Activated CD8-positive, alpha-beta memory T cell treated with anti-CD3 and anti-CD28 coated beads, Interleukin-2, amount 50 U/mL, for 48 hours (primary cell): ENCODE data around the gene LAMA5.
"Not testable (repeated sequence)": the region's sequence is repeated elsewhere in the genome, so short reads cannot be mapped to it uniquely, and the experiment has no call there.

ENCODE experiments used
- DNase-seq: peaks from one replicate; pipeline ENCODE4 v3.0.0-alpha.2; 2020

Gene LAMA5

DNA sequence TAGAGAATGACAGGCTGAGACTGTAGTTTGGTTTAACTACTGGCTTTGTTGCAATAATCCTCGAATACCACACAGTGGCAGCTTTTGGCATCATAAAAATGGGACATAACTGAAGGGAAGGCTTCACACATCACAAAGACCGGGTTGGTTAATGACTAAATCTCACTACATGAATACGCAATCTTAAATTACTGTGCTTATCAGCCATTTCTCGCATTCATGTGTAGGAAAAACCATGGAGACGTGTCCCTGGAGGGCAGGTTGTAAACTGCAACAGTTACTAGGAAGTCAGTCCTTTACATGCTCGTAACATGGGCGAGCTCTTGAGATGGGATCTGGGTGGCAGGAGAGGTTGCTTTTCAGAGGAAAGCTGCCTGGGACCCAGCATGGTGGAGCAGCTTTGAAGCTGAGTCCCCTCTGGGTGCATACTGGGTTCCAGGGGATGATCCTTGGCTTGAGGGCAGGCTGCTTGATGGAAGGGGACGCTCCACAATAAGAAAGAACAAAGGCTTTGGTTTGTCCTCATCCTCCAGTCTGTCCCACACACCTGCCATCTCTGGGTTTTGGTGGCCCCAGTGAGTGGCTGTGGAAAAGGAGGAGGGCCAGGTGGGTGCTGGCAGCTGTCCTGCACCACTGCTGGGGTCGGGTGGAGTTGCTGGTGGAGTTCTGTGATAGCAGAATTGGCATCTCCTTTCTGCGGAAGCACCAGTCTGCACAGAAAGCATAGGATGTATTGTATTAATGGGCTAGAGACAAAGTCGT, 21.9 kb upstream of the LAMA5 start:
- DNase-seq, result no peak

DNA sequence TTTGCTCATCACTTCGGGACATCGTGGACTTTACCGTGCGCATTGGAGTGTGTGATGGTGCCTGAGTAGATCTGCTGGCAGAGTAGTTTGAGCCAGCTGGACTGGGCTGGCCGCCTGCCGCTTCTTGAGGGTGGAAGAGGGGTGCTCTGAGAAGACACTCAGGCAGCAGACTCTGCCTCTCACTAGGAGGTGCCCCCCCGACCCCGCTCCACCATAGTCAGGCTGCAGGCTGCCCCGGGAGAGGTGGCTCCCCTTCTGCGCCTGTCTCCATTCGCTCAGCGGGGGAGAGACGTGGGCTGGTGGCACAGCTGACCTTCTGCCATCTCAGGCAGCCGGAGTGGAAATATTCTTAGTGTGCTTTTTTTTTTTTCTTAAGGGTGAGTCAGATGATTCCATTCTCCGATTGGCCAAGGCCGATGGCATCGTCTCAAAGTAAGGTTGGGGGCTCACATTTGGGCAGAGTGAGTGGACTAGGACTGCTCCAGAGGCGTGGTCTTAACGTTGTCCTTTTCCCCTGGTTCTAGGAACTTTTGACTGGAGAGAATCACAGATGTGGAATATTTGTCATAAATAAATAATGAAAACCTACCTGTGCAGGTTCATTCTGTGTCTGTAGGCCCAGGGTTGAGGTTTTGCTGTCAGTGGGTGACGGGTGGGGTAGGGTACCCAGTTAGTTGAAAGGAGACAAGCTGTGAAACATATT, 21.0 kb upstream of the LAMA5 start:
- no peak for DNase-seq

DNA sequence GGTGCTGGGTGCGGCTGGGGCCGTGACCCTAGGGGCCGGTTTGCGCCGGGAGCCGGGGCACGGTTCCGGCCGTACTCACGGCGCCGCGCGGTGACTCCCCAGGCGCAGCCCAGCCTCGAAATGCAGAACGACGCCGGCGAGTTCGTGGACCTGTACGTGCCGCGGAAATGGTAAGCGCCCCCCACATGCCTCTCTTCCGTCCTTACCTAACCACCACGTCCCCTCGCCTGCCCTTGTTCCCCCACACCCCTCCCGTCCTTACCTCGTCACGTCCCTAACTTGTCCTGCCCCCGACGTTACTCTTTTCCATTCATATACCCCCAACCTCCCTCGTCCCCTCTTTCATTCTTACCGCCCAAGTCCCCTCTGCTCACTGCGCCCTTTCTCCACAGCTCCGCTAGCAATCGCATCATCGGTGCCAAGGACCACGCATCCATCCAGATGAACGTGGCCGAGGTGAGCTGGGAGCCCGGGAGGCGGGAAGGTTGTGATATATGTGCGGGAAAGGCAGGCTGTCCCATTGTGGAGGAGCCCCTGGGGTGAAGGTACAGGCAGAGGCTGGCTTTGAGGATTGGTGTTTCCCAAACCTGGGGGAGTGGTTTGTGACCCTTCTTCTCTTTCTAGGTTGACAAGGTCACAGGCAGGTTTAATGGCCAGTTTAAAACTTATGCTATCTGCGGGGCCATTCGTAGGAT, 20.3 kb upstream of the LAMA5 start:
- DNase-seq, result no peak

DNA sequence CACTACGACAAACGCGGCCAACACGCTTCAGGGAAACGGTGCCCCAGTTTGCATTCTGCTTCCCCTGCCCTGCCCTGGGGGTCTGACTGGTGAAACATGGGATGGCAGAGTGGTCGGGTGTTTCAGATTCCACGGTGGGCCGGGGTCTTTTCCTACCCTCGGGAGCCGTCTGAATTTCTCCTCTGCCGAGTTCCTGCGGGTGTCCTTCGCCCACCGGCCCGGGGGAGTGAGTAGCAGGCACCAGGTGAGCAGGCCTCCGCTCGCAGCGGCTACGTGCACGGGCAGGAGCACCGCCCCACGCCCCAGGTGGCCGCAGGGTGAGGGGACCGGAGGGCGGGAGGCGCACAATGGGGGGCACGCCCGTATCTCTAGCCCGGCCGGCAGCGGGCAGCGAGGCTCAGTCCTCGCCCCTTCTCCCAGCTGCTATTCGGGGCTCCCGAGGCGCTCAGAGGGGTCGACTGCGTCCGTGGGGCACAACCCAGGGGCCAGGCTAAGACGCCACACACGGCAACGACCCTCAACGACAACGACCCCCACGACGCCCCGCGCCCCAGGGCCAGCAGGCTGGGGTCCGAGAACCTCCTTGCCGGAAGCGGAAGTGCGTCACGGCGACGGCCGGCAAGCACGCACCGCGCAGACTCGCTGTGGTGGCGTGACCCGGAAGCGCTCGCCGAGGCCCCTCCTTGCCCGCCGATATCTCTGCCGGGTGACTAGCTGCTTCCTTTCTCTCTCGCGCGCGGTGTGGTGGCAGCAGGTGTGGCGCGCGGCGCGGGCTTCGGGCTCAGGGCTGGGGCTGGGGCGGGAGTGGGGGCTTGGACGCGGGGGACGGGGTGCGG, 19.5 kb upstream of the LAMA5 start, which contains the start of gene RPS21:
Gene RPS21 (plus strand): TSS at position 721 of the 836 bp plus-strand sequence. CDS start 236 bp downstream, outside the sequence.
- peak; percentile 96 for DNase-seq

DNA sequence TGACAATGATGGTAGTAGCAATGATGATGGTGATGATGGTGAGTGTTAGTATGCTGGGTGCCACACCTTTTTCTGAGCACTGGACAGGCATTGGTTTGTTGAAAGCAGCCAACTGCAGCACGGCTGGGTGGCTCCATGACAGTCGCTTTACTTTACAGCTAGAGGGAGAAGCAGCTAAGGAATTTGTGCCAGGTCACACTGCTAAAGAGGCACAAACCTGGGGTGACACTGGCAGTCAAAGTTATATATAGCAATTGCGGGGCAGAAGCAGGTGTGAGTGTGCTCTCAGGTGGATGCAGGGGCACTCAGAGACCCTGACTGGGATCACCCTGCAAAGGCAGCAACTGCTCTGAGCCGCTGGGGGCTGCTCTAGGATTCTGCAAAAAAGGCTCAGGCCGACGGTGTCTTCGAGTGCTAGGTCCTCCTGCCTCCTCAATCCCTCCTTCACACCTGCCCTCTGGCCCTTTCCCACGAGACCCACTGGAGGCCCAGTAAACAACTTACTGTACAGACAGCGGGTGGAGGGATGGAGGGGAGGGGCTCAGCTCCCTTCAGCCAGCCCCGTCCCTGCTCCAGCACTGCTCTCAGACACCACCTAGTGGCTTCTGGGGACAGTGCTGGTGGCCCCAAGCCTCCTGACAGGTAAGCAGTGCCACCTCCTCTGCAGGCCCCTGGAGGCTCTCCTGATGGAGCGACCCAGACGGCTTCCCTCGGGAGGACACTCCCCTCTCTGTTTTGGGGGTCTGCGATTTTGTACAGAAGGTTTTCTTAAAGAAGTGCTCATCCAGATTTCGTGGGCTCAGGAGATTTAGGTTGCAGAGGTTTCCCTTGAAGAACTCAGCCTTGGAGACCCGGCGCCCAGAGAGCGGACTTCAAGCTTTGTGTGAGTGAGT, 15.4 kb upstream of the LAMA5 start:
- peak; percentile 85 for DNase-seq

DNA sequence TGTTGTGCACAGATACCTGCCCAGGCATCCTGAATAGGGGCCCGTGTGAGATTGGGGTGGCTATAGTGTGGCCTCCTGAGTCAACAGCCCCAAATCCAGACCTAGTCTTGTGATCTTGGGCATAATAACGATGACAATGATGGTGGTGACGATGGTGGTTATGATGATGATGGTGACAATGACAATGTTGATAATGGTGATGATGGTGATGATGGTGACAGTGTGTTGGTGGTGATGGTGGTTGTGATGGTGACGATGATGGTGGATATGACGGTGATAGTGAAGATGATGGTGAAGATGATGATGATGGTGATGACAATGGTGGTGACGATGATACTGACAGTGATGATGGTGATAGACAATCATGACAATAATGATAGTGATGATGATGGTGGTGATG, 14.7 kb upstream of the LAMA5 start:
- DNase-seq, result no peak

DNA sequence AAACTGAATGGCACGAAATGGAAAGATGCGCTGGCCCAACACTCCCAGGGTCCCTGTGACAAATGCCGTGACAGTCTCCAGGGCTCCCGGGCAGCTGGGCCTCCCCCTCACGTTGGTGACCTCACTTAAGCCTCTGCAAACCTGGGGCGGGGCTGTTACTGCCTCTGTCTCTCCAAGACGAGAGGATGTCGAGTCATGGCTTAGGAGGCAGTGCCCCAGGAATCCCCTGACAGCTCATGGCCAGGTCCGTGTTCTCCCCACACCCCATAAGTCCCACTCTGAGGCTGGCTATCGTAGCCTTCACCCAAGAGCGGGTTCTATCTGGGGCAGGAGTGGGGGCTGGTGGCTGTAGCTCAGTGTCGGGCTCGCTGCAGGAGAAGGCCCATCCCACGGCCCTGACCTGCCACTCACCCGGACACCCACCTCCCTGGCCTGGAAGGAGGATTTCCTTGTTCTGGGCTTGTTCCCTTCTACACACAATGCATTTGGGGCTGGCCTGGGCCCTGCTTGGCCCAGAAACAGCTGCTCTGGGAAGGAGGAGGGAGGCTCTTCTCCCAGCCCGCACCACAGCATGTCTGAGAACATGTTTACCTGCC, 14.2 kb upstream of the LAMA5 start:
- no peak for DNase-seq

DNA sequence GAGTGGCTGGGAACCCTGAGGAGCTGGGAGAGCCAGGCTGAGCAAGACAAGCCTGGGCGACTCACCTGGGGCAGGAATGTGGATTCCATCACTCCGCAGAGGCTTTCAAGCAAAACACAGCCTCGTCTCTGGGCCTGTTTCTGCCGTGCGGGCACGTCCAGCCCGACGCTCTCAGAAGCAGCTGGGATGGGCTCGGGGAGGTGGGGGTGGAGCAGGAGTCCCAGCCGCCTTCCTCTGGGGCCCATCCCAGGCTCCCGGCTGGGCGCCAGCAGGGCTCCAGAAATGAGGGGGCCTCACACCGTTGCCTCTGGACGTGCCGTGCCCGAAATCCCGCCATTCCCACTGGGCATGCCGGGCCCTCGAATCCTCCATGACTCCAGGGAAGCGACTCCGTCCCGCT, 11.1 kb upstream of the LAMA5 start:
- DNase-seq, result no peak

DNA sequence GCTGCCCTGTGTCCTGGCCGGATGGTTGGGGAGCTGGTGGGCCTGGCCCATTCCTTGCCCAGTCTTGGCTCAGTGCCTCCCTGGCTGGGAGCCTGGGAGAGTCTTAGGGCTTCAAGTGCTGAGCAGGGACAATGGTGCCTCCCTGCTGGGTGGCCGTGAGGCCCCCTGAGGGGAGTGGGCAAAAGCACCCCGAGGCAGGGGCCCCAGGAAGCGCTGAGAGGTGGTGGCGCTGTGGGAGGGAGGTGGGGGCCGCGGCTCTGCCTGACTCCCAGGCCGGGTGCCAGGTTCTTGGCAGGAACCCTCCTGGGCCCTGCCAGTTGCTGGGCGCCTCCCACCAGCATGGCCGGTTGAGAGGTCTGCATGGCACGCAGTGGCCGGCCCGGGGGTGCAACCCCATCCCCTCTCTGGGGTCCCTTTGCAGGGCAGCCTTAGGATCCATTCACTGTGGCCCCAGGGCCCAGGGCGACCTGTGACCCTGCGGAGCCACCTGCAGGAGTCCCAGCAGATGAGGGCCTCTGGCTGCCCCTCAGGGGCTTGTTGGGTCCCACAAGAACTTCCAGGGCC, 10.6 kb upstream of the LAMA5 start:
- DNase-seq, result no peak

DNA sequence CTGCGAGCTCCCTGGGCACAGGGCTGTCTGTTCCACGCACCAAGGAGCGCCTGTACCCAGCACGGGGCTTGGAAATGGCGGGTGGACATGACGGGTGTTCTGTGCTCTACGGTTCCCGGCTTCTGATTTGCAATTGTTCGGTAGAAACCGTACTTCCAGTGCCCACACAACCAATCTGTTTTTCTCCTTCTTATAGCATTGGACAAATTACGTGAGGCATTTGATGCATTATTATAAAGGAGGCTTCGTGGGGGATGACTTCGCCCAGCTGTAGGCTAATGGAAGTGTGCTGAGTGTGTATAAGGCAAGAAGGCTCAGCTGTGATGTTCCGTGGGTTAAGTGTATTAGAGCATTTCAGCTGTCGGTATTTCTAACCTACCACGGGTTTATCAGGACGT, 10.0 kb upstream of the LAMA5 start:
- DNase-seq, result no peak

DNA sequence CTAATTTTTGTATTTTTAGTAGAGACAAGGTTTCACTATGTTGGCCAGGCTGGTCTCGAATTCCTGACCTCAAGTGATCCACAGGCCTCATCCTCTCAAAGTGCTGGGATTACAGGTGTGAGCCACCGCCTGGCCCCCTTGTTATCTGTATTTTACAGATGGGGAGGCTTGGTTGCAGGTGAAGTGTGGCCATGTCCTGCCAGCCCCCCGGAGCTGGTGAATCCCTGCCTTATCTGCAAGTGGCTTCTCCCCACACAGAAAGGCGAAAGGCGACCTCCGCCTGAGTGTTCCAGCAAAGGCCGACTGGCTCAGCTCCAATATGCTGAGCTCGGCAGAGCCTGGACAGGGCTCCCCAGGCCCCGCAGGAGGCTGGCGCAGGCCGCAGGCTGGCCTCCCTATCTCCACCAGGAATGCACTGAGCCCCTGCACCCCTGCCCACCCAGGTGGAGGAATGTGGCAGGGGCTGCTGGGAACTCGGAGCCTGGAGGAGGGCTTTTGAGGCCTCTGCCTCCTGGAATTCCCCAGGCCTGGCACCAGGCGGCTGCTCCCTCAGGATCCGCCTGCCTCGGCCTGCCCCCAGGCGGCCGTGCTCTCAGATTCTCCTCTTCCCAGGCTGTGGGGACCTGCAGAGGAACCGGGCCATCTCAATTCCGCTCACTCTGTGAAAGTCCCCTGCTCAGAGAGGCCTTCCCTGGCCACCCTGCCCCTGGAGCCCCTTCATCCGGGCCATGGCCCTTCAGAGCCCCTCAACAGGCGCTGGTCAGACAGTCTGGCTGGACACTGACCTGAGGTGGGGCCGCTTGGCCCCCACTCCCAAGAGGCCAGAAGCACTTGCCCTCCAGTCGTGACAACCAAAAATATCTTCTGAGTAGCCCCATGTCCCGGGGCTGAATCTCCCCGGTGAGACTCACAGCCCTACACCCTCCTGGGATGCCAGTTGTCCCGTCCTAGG, 9.3 kb upstream of the LAMA5 start:
- DNase-seq, result no peak

DNA sequence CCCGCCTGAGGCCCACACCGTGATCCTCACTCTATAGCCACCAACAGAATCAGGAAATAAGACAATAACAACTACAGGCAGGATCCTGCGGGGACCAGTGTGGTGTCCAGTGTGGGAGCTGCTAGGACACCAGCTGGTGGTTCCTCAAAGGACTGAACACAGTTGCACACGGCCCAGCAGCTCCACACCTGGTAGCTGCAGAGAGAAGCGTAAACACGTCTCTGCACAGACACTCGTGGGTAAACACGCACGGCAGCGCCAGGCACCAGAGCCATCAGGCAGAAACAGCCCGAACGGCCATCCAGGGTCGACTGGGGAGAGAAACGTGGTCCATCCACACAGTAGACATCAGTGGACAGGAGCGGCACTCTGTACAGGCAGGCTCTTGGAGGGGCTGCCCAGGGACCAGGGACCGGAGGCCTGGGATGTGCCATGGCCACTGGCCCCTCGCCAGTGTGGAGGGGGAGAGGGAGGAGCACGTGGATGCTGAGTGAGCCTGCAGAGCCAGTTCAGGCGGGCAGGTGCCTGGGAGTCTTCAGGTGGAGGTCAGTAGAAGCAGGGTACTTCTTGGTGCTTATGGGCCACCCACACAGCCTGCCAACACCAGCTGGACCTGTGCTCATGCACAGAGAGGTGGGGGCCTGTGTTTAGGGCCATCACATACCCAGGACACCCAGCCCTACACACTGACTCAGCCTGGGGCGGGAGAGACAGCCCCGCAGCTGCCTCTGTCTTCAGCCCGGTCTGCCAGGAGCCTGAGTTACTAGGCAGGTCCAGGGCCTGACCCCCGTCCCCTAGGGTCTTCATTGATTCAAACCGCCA, 7.4 kb upstream of the LAMA5 start:
- DNase-seq, result no peak

DNA sequence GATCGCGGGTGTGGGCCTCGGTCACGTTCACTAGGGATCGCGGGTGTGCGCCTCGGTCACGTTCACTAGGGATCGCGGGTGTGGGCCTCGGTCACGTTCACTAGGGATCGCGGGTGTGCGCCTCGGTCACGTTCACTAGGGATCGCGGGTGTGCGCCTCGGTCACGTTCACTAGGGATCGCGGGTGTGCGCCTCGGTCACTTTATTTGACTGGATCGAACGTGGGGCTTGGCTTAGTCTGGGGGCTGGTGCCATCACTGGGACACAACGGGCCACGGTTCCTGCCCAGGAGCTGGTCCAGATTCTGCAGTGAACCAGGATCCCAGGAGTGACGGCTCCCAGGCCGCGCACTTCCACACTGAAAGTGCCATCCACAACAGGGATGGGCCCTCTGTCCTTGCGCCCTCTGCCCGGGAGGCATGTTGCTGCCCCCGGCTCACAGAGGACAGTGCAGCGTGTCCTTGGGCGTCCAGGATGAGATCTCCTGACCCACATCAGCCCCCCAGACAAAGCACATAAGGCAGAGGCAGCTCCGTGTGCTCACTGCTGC, 6.6 kb upstream of the LAMA5 start:
- not testable (repeated sequence) for DNase-seq

DNA sequence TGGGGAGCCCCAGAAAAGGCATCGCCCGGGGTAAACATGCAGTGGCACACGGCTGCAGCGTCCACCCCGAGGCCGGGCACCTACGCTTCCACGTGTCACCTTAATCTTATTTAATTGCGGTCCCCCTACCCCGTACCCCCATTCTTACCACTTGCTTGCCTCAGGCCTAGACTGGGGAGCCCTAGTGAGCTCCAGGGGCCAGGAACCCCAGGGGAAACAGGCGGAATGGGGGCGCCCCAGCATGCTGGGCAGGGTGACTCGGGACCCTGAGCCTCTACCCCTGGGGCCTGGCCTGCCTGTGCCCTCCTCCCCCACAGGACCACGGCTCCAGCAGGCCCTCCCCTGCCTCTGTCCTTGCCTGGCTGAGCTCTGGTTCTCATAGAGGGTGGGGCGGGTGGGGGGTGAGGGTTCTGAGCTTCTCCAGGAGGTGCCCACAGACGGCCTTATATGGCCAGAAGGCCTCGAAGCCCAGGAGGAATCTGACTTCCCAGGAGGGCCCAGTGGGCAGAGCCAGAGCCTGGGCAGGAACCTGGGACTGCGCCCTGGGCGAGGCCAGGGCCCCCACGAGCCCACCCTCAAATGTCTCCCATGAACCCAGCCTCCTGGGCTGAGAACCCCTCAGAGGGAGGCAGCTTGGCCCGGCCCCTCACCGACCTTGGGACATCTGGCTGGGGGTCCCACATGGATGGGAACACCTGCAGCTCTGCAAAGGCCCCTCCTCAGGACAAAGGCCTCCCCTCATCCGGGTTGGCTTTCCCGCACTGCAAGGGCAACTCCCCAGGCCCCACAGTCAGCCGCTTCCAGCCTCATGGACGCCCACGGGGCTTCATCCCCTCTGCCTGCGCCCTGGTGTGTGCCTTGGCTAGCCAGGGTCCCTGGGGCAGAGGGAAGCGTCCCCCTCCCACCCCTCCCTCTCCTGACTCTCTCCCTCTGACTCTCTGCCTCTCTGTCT, 5.2 kb upstream of the LAMA5 start:
- DNase-seq, result no peak

DNA sequence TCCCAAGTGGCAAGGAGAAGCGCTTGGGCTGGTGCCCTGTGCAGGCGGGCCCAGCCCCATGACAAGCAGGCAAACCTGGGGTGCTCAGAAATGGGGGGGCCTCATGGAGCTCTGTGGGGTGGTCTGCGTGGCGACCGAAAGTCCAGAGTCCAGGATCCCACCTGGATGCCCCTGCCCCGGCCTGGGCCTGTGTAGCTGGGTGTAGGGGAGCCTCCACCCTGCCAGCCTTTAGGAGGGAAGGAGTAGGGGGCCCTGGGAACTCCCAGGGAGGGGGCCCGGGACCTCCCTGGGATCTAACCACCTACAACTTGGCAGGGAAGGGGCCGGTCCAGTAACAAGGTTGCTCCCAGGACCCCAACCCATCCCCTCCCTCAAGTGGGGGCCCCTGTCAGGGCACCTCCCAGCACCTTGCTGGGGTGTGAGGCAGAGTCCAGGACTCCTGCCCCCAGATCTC, 4.5 kb upstream of the LAMA5 start:
- DNase-seq, result no peak

DNA sequence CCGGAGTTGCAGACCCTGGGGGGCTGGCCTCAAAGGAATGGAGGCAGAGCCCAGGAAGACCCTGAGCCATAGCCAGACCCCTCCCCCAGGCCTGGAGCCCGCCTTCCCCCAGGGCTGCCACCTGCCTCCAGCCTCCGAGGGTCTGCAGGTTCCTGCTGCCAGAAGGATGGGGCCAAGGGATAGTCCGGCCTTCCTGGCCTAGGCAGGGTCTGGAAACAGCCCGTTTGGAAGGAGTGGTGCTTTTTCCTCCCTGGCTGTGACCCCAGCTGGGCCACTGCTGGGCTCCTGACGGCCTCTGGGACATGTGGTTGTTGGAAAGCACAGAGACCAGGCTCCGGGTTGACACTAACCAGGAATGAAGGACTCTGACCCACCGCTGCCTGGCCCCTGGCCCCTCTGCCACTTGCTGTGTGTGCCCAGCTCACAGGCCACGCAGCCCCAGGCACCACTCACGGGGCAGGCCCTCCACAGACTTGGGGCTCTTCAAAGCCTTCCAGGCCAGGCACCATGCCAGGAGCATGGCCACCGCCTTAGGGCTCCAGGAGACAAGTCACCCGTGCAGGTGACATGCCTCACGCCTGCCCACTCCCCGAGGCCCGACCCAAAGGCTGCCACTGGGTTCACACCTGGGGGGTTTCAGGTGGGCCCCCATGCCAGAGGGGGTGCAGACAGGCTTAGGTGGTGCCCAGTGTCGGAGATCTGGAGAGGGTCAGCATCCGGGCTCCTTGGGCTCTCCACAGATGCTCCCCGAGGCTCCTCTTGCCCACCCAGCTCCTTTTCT, 3.9 kb upstream of the LAMA5 start:
- no peak for DNase-seq
